Esophagus squamous epithelium (tissue), 5 donors: ENCODE data around the gene SIAE. TPM values are rescaled to one million over a fixed set of nuclear protein-coding genes. Genes with fewer than 3 reads are reported as not detected.
A peak's percentile ranks its signal among the peaks of the same experiment; 100 is the strongest.

Experiments
- DNase-seq: peaks from one replicate; lab custom pipeline; 2025; lab: John Stamatoyannopoulos, UW
- H3K27ac ChIP-seq, 4 donors: fragments of 200-600 bp; sonication (generic); one replicate each; pipeline ENCODE4 v1.5.1; 2016 to 2019; ENCODE audit warnings: mild to moderate bottlenecking in 1 of 4
- H3K27me3 ChIP-seq, 4 donors: fragments of 200-600 bp; sonication (generic); 1 replicate in 3 of 4; 2 replicates in 1 of 4; pipeline versions ENCODE4 v1.5.1 to v1.6.0; 2017 to 2021; ENCODE audit warnings: antibody characterized with exemption in 1 of 4
- H3K36me3 ChIP-seq, 3 donors: fragments of 200-600 bp; sonication (generic); one replicate each; pipeline ENCODE4 v1.5.1; 2016 to 2019
- H3K4me1 ChIP-seq, 3 donors: fragments of 200-600 bp; sonication (generic); one replicate each; pipeline ENCODE4 v1.5.1; 2017 to 2019
- H3K4me3 ChIP-seq, 4 donors: fragments of 200-600 bp; sonication (generic); 1 replicate in 3 of 4; 2 replicates in 1 of 4; pipeline ENCODE4 v1.5.1; 2016 to 2019; ENCODE audit warnings: mild to moderate bottlenecking in 2 of 4, moderate library complexity in 1 of 4
- H3K9me3 ChIP-seq, 3 donors: fragments of 200-600 bp; sonication (generic); one replicate each; pipeline ENCODE4 v1.5.1; 2016 to 2019
- POLR2A ChIP-seq, 4 donors: fragments of 450-650 bp; IDR thresholded peaks; one replicate each; pipeline ENCODE4 v1.6.1; 2017; ENCODE audit warnings: antibody characterized with exemption in 4 of 4, mild to moderate bottlenecking in 4 of 4, moderate library complexity in 3 of 4
- WGBS, 2 donors: methylation state at CpG; one replicate each; pipeline ENCODE4 v1.1.5; 2018; 5-methylcytosine and 5-hydroxymethylcytosine counted together
- intact Hi-C: fragments of 100-400 bp; cut with DNase I; formaldehyde crosslinking; loops from one replicate; pipeline ENCODE4 v1.15.0; 2022
- total RNA-seq, 4 donors: library from RNA; depleted of rRNA; stranded (reverse); fragments of >200 nt; gene quantifications; one replicate each; pipeline ENCODE4 v1.1.0, GENCODE V29; 2016
- TF ChIP-seq, protein P1 (sequence below), 6 experiments: fragments of 450-650 bp in 4 of 6; fragments of 200-600 bp in 2 of 6; sonication (generic) in 2 of 6; IDR thresholded peaks; one replicate each; pipeline ENCODE4 v1.5.1; 2016 to 2019; ENCODE audit warnings: antibody characterized with exemption in 6 of 6, mild to moderate bottlenecking in 4 of 6, moderate library complexity in 4 of 6
- donor health status: DM: yes; HTN: yes; CAD: no.

Gene SIAE
- total RNA-seq, 4 donors from 2014 or later, result 5.7 to 19.6 (median 8.0) TPM

- TF ChIP-seq, protein P1, sequence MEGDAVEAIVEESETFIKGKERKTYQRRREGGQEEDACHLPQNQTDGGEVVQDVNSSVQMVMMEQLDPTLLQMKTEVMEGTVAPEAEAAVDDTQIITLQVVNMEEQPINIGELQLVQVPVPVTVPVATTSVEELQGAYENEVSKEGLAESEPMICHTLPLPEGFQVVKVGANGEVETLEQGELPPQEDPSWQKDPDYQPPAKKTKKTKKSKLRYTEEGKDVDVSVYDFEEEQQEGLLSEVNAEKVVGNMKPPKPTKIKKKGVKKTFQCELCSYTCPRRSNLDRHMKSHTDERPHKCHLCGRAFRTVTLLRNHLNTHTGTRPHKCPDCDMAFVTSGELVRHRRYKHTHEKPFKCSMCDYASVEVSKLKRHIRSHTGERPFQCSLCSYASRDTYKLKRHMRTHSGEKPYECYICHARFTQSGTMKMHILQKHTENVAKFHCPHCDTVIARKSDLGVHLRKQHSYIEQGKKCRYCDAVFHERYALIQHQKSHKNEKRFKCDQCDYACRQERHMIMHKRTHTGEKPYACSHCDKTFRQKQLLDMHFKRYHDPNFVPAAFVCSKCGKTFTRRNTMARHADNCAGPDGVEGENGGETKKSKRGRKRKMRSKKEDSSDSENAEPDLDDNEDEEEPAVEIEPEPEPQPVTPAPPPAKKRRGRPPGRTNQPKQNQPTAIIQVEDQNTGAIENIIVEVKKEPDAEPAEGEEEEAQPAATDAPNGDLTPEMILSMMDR (IDR thresholded peaks at IDR 0.05), result no peak
- no peak for TF ChIP-seq POLR2A (IDR thresholded peaks at IDR 0.05)
- no peak for DNase-seq
- Histone ChIP-seq H3K9me3 (no peaks in the 10 kb centered on the region), H3K4me1 (peaks cover 7 to 29% (median 17%) of the 10 kb centered on the region in 3 donors), H3K4me3 (no peak overlapping the region), H3K27ac (no peak overlapping the region), H3K36me3 (peaks cover 0 to 21% (median 0%) of the 10 kb centered on the region in 3 donors), H3K27me3 (no peaks in the 10 kb centered on the region)
- intact Hi-C loops, result loop anchor here (5.0 kb wide), 1 partner anchor 72 kb away; no protein-coding TSS in a partner anchor
- WGBS, 2 donors, result 26 to 39% methylated on average over 3 of the region's 3 CpGs
Measured at GRCh38 chr11:124670732-124671131, 2.8 kb downstream of the SIAE start.

DNA sequence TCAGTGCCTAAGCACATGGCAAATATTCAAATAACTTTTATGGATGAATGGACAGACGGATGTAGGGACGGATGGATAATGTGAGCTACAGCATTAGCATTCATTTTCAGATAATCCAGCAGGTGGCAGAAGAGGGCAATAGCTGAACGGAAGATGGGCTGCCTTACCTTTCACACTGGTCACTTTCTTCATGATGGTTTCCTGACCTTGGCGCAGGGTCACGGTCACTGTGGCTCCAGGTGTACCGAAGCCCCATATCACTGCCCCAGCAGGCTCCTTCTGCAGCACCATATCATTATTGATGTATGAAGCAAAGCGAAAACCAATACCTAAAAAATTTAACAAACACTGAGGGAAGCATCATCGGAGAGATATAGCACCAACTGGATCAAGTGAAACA, 4.3 kb downstream of the SIAE start:
- no peak for DNase-seq
- Histone ChIP-seq H3K36me3 (peaks cover 0 to 35% (median 0%) of the 10 kb centered on the region in 3 donors), H3K27me3 (no peaks in the 10 kb centered on the region), H3K9me3 (no peaks in the 10 kb centered on the region), H3K4me1 (peaks cover 4 to 22% (median 13%) of the 10 kb centered on the region in 3 donors), H3K4me3 (no peak overlapping the region), H3K27ac (no peak overlapping the region)
- WGBS, 2 donors, result 22 to 23% methylated on average over 8 of the region's 8 CpGs
- intact Hi-C loops, result loop anchor here (5.0 to 10.0 kb wide), 2 partner anchors 93 to 166 kb away; partner anchors contain the start of gene ESAM
- TF ChIP-seq POLR2A (IDR thresholded peaks at IDR 0.05), result no peak
- TF ChIP-seq, protein P1 (IDR thresholded peaks at IDR 0.05), result peak; percentile 62 to 85 (median 80)

DNA sequence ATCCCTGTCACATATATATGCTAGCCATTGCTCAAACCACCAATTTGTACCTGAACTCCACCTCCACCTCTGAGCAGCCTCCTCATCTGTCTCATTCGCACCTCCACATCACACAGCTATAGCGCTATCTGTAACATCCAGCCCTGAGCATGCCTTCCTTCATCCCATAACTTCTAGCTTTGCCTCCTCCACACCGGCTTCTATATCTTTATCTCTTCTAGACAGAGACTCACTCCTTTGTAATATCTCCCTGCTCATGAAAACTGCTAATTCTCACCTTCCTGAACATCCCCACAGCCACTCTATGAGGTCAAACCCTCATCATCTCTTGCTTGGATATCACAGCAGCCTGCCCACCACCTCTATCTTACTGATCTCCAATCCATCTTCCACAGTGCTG, 5.9 kb downstream of the SIAE start:
- DNase-seq, result no peak
- H3K4me3 ChIP-seq, result no peak overlapping the region
- peaks cover 0 to 11% (median 3%) of the 10 kb centered on the region in 3 donors for H3K4me1 ChIP-seq
- no peaks in the 10 kb centered on the region for H3K27me3 ChIP-seq
- H3K36me3 ChIP-seq, result peaks cover 0 to 48% (median 0%) of the 10 kb centered on the region in 3 donors
- no peaks in the 10 kb centered on the region for H3K9me3 ChIP-seq
- no peak overlapping the region for H3K27ac ChIP-seq
- WGBS, 2 donors, result 95 to 100% methylated on average over 3 of the region's 3 CpGs
- intact Hi-C loops, result loop anchor here (5.0 to 10.0 kb wide), 2 partner anchors 95 to 167 kb away; partner anchors contain the start of gene ESAM
- no peak for TF ChIP-seq POLR2A (IDR thresholded peaks at IDR 0.05)
- TF ChIP-seq, protein P1 (IDR thresholded peaks at IDR 0.05), result no peak

DNA sequence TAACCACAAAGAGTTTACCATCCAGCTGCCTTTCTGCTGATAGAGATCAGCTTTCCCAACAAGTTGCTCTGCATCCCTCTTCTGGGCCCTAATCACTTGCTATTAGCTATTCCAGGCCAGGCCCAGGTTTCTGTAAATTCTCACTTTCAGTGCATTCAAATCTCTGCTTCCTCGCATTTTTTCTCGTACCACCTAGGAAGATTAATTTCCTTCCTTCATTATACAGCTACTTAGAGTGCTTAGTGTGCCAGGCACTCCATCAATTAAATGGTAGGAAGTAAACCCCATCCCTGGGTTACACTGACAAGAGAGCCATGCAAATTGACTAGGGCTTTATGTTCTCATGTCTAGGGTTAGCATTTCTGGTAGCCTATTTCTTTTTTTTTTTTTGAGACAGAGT, 9.7 kb downstream of the SIAE start:
- WGBS, 2 donors, result 83 to 85% methylated on average over 2 of the region's 2 CpGs
- Histone ChIP-seq H3K4me1 (no peaks in the 10 kb centered on the region), H3K27me3 (no peaks in the 10 kb centered on the region), H3K4me3 (no peak overlapping the region), H3K36me3 (peaks cover 0 to 68% (median 0%) of the 10 kb centered on the region in 3 donors), H3K9me3 (no peaks in the 10 kb centered on the region), H3K27ac (no peak overlapping the region)
- DNase-seq, result no peak
- no peak for TF ChIP-seq POLR2A (IDR thresholded peaks at IDR 0.05)
- TF ChIP-seq, protein P1 (IDR thresholded peaks at IDR 0.05), result no peak
- intact Hi-C loops, result loop anchor here (10.0 kb wide), 1 partner anchor 171 kb away; no protein-coding TSS in a partner anchor

DNA sequence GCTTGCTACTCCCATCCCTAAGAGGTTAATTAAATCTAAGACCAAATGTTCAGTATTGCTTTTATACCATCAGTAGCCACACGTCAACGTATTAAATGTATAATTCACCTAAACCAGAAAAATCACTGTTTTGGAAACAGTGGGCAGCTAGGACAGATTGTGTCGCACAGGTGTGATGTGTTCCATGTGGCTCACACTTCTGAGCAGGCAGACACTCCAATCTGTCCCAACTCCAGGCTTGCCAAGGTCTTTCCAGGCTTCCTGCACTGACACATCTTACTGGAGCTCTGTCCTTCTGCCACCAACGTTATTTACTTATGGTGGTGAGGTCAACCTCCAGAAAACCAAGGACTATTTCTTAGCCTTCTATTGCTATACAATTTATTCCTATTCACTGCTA, 11.4 kb downstream of the SIAE start:
- Histone ChIP-seq H3K27ac (no peak overlapping the region), H3K36me3 (peaks cover 0 to 69% (median 0%) of the 10 kb centered on the region in 3 donors), H3K4me3 (no peak overlapping the region), H3K27me3 (no peaks in the 10 kb centered on the region), H3K4me1 (no peaks in the 10 kb centered on the region), H3K9me3 (no peaks in the 10 kb centered on the region)
- no peak for DNase-seq
- intact Hi-C loops, result loop anchor here (10.0 kb wide), 1 partner anchor 173 kb away; no protein-coding TSS in a partner anchor
- no peak for TF ChIP-seq POLR2A (IDR thresholded peaks at IDR 0.05)
- TF ChIP-seq, protein P1 (IDR thresholded peaks at IDR 0.05), result no peak
- 82 to 92% methylated on average over 4 of the region's 4 CpGs for WGBS, 2 donors
